SK-N-SH (cell line): ENCODE measurements around the gene CAPN10. TPM values are rescaled to one million over a fixed set of nuclear protein-coding genes. Genes with fewer than 3 reads are reported as not detected.

Source experiments
- CTCF ChIA-PET: fragments of 300-600, 350-600 bp; formaldehyde crosslinking; extraction: SDS; loops from one replicate; lab custom pipeline; 2021; lab: Yijun Ruan, JAX
- POLR2A ChIA-PET: fragments of 350-600 bp; sonication (Branson Sonifier 250); formaldehyde crosslinking; extraction: SDS; loops from one replicate; lab custom pipeline; 2020; ENCODE audit warnings: antibody characterized with exemption, inconsistent platforms; lab: Yijun Ruan, JAX
- DNase-seq: peaks from one replicate; pipeline ENCODE4 v3.0.0; 2012
- H2AFZ ChIP-seq: fragments of 200-600 bp; sonication (generic); 2 replicates; pipeline ENCODE4 v1.8.1; 2016; ENCODE audit warnings: antibody characterized with exemption, mild to moderate bottlenecking, low read depth
- H3F3A ChIP-seq: fragments of 200-600 bp; sonication (generic); replicated peaks from 2 replicates; pipeline ENCODE3; 2016; ENCODE audit warnings: antibody characterized with exemption, mild to moderate bottlenecking; ENCODE audit not compliant: insufficient read depth
- H3K27ac ChIP-seq, 2 experiments: fragments of 200-500 bp in 1 of 2; fragments of 200-600 bp in 1 of 2; sonication (Bioruptor generic) in 1 of 2; sonication (generic), shearing (Covaris generic) in 1 of 2; 2 replicates each; pipeline versions ENCODE4 v1.5.1 to v1.6.1; 2014 to 2016; ENCODE audit warnings: low read depth in 2 of 2, inconsistent platforms in 1 of 2, low read length in 1 of 2, mild to moderate bottlenecking in 1 of 2, mixed read lengths in 1 of 2
- H3K27me3 ChIP-seq: fragments of 200-600 bp; sonication (generic), shearing (Covaris generic); 2 replicates; pipeline ENCODE4 v1.6.1; 2016; ENCODE audit warnings: mixed run types; ENCODE audit not compliant: insufficient read depth
- H3K36me3 ChIP-seq, 2 experiments: fragments of 200-500 bp in 1 of 2; fragments of 200-600 bp in 1 of 2; sonication (Bioruptor generic) in 1 of 2; sonication (generic) in 1 of 2; replicated peaks in 1 of 2; 2 replicates each; pipeline versions ENCODE3 to v1.5.1; 2014 to 2016; ENCODE audit warnings: low read length in 1 of 2, mild to moderate bottlenecking in 1 of 2; ENCODE audit not compliant: insufficient read depth in 2 of 2, control insufficient read depth in 1 of 2
- H3K4me1 ChIP-seq, 2 experiments: fragments of 200-500 bp in 1 of 2; fragments of 200-600 bp in 1 of 2; sonication (Bioruptor generic) in 1 of 2; sonication (generic), shearing (Covaris generic) in 1 of 2; 2 replicates each; pipeline versions ENCODE4 v1.5.1 to v1.6.1; 2014 to 2016; ENCODE audit warnings: low read depth in 1 of 2, low read length in 1 of 2, mixed run types in 1 of 2; ENCODE audit not compliant: insufficient read depth in 2 of 2, control insufficient read depth in 1 of 2
- H3K4me2 ChIP-seq: fragments of 200-600 bp; sonication (generic), shearing (Covaris generic); 2 replicates; pipeline ENCODE4 v1.6.1; 2017; ENCODE audit warnings: mixed run types
- H3K4me3 ChIP-seq, 2 experiments: fragments of 200-500 bp in 1 of 2; fragments of 200-600 bp in 1 of 2; sonication (Bioruptor generic) in 1 of 2; sonication (generic), shearing (Covaris generic) in 1 of 2; 2 replicates each; pipeline versions ENCODE4 v1.5.1 to v1.8.1; 2014 to 2016; ENCODE audit warnings: low read depth in 2 of 2, inconsistent platforms in 1 of 2, low read length in 1 of 2, mild to moderate bottlenecking in 1 of 2, mixed read lengths in 1 of 2, moderate library complexity in 1 of 2
- H3K79me2 ChIP-seq: fragments of 200-600 bp; sonication (generic); 2 replicates; pipeline ENCODE4 v1.8.1; 2017; ENCODE audit warnings: mild to moderate bottlenecking; ENCODE audit not compliant: insufficient read depth
- H3K9ac ChIP-seq: fragments of 200-600 bp; sonication (generic); 2 replicates; pipeline ENCODE4 v1.6.1; 2017; ENCODE audit warnings: mixed run types
- H3K9me2 ChIP-seq: fragments of 200-600 bp; sonication (generic); 2 replicates; pipeline ENCODE4 v1.6.1; 2017; ENCODE audit warnings: mixed run types
- H3K9me3 ChIP-seq: fragments of 200-600 bp; sonication (generic); 2 replicates; pipeline ENCODE4 v1.6.1; 2017; ENCODE audit warnings: mixed run types, mild to moderate bottlenecking, moderate library complexity
- H4K20me1 ChIP-seq: fragments of 200-600 bp; sonication (generic); 2 replicates; pipeline ENCODE4 v1.6.1; 2017; ENCODE audit warnings: mild to moderate bottlenecking, mixed run types; ENCODE audit not compliant: insufficient read depth
- ELF1 ChIP-seq: IDR thresholded peaks from 2 replicates; pipeline ENCODE4 v1.4.0; 2012
- IRF3 ChIP-seq: fragments of 150-350 bp; IDR thresholded peaks from 2 replicates; pipeline ENCODE4 v1.6.1; 2016; ENCODE audit warnings: mild to moderate bottlenecking, low read depth, low read length
- NRF1 ChIP-seq: IDR thresholded peaks from 2 replicates; pipeline ENCODE4 v1.6.1; 2012; ENCODE audit warnings: low read depth, mild to moderate bottlenecking, low read length
- RAD21 ChIP-seq: IDR thresholded peaks from 2 replicates; pipeline ENCODE4 v1.6.1; 2012; ENCODE audit warnings: mild to moderate bottlenecking, low read length
- RFX5 ChIP-seq: IDR thresholded peaks from 2 replicates; pipeline ENCODE4 v1.6.1; 2012; ENCODE audit warnings: mild to moderate bottlenecking, improper control_type of control experiment, low read length
- TCF12 ChIP-seq: IDR thresholded peaks from 2 replicates; pipeline ENCODE4 v1.4.0; 2012
- WGBS: methylation state at CpG from one replicate; pipeline ENCODE4 v1.1.6; 2017; ENCODE audit warnings: low lambda C conversion rate; 5-methylcytosine and 5-hydroxymethylcytosine counted together
- polyA plus RNA-seq, 3 experiments: library from polyadenylated mRNA; depleted of rRNA; stranded (reverse); fragments of >200 nt; gene quantifications; 2 replicates each; pipeline ENCODE4 v1.2.3, GENCODE V29; 2012

CAPN10 gene
- polyA plus RNA-seq, 1 of the 3 experiments (the other 2 are of a cell fraction), result 24.0 TPM

DNA sequence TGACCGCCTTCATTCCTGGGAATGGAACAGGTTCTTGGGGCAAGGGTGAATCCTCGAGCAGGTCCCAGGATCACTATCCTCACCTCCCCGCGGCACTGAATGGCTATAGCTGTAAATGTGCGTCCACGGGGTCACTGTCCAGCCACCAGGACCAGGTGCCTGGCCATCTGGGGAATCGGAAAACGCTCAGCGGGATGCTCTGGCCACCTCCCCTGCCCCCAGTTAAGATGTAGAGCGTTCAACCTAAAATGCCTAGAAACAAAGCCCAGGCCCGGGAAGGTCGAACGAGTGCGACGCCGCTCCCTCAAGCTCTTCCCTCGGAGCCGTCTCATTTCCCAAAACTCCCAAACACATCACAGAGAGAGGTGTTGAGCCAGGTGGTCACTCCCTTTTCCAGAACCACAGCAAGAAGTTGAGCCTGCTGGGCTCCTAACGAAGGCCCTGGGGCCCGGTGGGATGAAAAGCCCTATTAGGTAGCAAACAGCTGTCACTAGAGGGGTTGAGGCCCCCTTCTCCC lies 795 bp upstream of the CAPN10 start:
- H3K9ac ChIP-seq, result peak overlapping the region; percentile 93
- peak overlapping the region; percentile 96 to 100 for H3K4me3 ChIP-seq
- TF ChIP-seq ELF1, result no peak
- peaks cover 17 to 28% of the 10 kb centered on the region in 2 experiments; a peak in 3 of 4 replicates for H3K4me1 ChIP-seq
- H3F3A ChIP-seq, result no peaks in the 10 kb centered on the region
- no peaks in the 10 kb centered on the region for H3K9me2 ChIP-seq
- H3K36me3 ChIP-seq, result peaks cover 8 to 22% of the 10 kb centered on the region in 2 experiments
- CTCF ChIA-PET, result interaction anchor here (0.7 to 5.7 kb wide), 9 partner anchors 12 to 565 kb away, joined by 3 to 31 read pairs (median 3); partner anchors contain the start of gene RNPEPL1
- WGBS, result under 1% methylated on average over 15 of the region's 20 CpGs
- H2AFZ ChIP-seq, result 0 out of 2 replicates have a peak overlapping the region, but pooled peaks have one; percentile 63
- peaks cover 24% of the 10 kb centered on the region for H4K20me1 ChIP-seq
- peaks cover 90% of the 10 kb centered on the region for H3K79me2 ChIP-seq
- POLR2A ChIA-PET, result interaction anchor here (0.9 to 3.2 kb wide), 6 partner anchors 12 to 255 kb away, joined by 4 to 25 read pairs (median 12); partner anchors contain the start of genes DUSP28 and RNPEPL1
- no peaks in the 10 kb centered on the region for H3K27me3 ChIP-seq
- H3K4me2 ChIP-seq, result peak overlapping the region; percentile 95
- no peaks in the 10 kb centered on the region for H3K9me3 ChIP-seq
- peak; percentile 30 for DNase-seq
- peak overlapping the region; percentile 82 to 94; a peak in 3 of 4 replicates for H3K27ac ChIP-seq

DNA sequence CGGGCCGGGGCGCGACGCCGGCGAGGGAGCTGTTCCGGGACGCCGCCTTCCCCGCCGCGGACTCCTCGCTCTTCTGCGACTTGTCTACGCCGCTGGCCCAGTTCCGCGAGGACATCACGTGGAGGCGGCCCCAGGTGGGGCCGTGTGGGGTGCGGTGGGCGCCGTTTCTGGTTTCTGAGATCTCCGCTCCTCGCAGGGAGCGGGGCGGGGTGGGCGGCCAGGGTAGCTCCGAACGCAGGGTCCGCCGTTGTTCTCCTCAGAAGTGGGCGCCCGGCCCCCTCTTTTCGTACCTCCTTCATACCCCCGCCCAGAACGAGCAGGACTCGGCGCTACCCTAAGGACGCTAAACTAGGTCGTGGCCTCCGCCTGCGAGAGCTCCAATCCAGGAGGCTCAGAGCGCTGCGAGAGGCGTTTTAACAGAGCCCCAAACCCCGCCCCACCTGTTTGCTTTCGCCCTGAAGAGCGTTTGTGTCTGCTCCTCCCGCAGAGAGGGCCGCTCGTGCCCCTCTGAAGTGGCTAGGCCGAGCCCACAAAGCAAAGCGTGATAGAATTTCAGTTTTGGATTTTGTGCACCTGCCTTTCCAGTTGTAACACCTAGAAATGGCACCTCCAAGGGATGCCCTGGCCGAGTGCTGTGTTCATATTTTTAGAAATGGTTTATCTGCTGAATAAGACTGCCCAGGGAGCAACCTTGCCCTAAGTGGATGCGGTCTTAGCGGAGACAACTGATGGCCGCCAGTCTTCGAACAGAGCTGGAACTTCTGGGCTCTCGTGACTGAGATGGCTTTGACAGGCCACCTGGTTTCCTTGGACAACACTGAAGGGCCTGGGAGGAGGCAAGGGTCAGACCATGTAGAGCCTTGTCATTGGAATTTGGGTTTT lies 626 bp downstream of the CAPN10 start:
- Histone ChIP-seq H3K36me3 (peaks cover 5 to 31% of the 10 kb centered on the region in 2 experiments), H3K4me2 (peak overlapping the region; percentile 95), H2AFZ (peak overlapping the region; percentile 41; the same call in 1 of the 2 replicates), H3K9me3 (no peaks in the 10 kb centered on the region), H3K9me2 (no peaks in the 10 kb centered on the region), H3K4me3 (peak overlapping the region; percentile 96 to 100), H3K27ac (peak overlapping the region in 1 of 2 experiments; percentile 53; a peak in 1 of 4 replicates), H3K4me1 (peaks cover 17 to 28% of the 10 kb centered on the region in 2 experiments; a peak in 3 of 4 replicates), H3K9ac (peak overlapping the region; percentile 93), H3K27me3 (no peaks in the 10 kb centered on the region), H3F3A (no peaks in the 10 kb centered on the region), H3K79me2 (peaks cover 85% of the 10 kb centered on the region), H4K20me1 (peaks cover 24% of the 10 kb centered on the region)
- ChIA-PET POLR2A (interaction anchor here (0.6 to 3.2 kb wide), 6 partner anchors 11 to 254 kb away, joined by 3 to 25 read pairs (median 12); partner anchors contain the start of genes DUSP28 and RNPEPL1), CTCF (interaction anchor here (0.6 to 5.7 kb wide), 7 partner anchors 13 to 253 kb away, joined by 3 to 31 read pairs (median 4); no protein-coding TSS in a partner anchor)
- TF ChIP-seq RFX5 (no peak), ELF1 (no peak), IRF3 (no peak), TCF12 (no peak), NRF1 (no peak), RAD21 (no peak)
- WGBS, result 11% methylated on average over 20 of the region's 62 CpGs
- peak; percentile 65 for DNase-seq
